ENCODE results near the gene TBC1D24. TPM values are rescaled to one million over a fixed set of nuclear protein-coding genes. Genes with fewer than 3 reads are reported as not detected.

TBC1D24 gene
- total RNA-seq, 1 experiment from 2014 or later = 24.6 TPM

DNA sequence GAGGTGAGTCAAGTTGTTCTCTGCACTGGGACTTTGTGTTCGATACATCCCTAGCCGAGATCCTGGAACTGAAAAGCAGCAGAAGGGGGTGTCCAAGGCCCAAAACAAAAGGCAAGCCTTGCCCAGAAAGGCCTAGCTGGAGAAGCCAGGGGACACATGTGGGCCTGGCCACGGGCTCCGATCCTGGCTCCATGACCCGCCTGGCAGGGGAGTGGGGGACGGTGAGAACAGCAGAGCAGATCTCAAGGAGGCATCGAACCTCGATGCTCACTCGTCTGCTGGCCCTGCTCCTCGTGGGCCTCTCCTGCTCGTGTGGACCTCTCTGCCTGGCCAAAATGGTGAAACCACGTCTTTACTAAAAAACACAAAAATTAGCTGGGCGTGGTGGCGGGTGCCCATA, 36.8 kb upstream of the TBC1D24 start:
- ChIA-PET CTCF (no interaction called here), POLR2A (no interaction called here)

More for the DNA sequence above, 36.8 kb upstream of the TBC1D24 start:
- Histone ChIP-seq H3K79me2 (ENCODE audit: insufficient read depth, low read length) (peaks cover 45% of the 10 kb centered on the region), H3K4me2 (ENCODE audit: low read length) (no peak overlapping the region), H3K9me3 (ENCODE audit: control insufficient read depth in 1 of 2, insufficient read depth in 1 of 2, low read depth in 1 of 2, low read length in 2 of 2) (no peaks in the 10 kb centered on the region), H3K4me3 (replicated peaks in 1 of 2; ENCODE audit: low read depth in 1 of 2, low read length in 2 of 2) (no peak overlapping the region), H3K9me2 (ENCODE audit: insufficient read depth) (no peaks in the 10 kb centered on the region), H3K27me3 (ENCODE audit: insufficient read depth, low read length) (no peaks in the 10 kb centered on the region), H4K20me1 (ENCODE audit: insufficient read depth) (no peaks in the 10 kb centered on the region), H3K9ac (ENCODE audit: low read length) (no peak overlapping the region), H2AFZ (ENCODE audit: low read depth, low read length, poor library complexity, severe bottlenecking) (no peak overlapping the region), H3K27ac (ENCODE audit: low read depth, low read length) (no peak overlapping the region), H3K4me1 (ENCODE audit: control insufficient read depth in 1 of 2, insufficient read depth in 2 of 2, low read length in 2 of 2) (no peaks in the 10 kb centered on the region), H3K36me3 (ENCODE audit: control insufficient read depth in 1 of 2, insufficient read depth in 2 of 2, low read length in 2 of 2) (peaks cover 45 to 57% of the 10 kb centered on the region in 2 experiments)
- TSS peak; percentile 8 for BruUV-seq (replicated peaks)
- DNase-seq (ENCODE audit: low read depth, low spot score) = no peak
- TF ChIP-seq TCF7L2 (IDR thresholded peaks at IDR 0.05; ENCODE audit: borderline replicate concordance, extremely low read depth, insufficient read depth, insufficient read length) (no peak), EGR1 (IDR thresholded peaks at IDR 0.05; ENCODE audit: low read depth) (no peak), EZH2phosphoT487 (IDR thresholded peaks at IDR 0.05; ENCODE audit: borderline replicate concordance) (no peak), ELF1 (IDR thresholded peaks at IDR 0.05; ENCODE audit: borderline replicate concordance, low read depth) (no peak), SP1 (IDR thresholded peaks at IDR 0.05; ENCODE audit: low read depth) (no peak), POLR2AphosphoS5 (IDR thresholded peaks at IDR 0.05; ENCODE audit: low read depth, low read length) (no peak)
- TF ChIP-seq, protein P1, sequence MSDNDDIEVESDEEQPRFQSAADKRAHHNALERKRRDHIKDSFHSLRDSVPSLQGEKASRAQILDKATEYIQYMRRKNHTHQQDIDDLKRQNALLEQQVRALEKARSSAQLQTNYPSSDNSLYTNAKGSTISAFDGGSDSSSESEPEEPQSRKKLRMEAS (IDR thresholded peaks at IDR 0.05) = no peak
- TF ChIP-seq, protein P2, sequence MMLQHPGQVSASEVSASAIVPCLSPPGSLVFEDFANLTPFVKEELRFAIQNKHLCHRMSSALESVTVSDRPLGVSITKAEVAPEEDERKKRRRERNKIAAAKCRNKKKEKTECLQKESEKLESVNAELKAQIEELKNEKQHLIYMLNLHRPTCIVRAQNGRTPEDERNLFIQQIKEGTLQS (IDR thresholded peaks at IDR 0.05) = no peak
- TF ChIP-seq, protein P3, sequence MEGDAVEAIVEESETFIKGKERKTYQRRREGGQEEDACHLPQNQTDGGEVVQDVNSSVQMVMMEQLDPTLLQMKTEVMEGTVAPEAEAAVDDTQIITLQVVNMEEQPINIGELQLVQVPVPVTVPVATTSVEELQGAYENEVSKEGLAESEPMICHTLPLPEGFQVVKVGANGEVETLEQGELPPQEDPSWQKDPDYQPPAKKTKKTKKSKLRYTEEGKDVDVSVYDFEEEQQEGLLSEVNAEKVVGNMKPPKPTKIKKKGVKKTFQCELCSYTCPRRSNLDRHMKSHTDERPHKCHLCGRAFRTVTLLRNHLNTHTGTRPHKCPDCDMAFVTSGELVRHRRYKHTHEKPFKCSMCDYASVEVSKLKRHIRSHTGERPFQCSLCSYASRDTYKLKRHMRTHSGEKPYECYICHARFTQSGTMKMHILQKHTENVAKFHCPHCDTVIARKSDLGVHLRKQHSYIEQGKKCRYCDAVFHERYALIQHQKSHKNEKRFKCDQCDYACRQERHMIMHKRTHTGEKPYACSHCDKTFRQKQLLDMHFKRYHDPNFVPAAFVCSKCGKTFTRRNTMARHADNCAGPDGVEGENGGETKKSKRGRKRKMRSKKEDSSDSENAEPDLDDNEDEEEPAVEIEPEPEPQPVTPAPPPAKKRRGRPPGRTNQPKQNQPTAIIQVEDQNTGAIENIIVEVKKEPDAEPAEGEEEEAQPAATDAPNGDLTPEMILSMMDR (IDR thresholded peaks at IDR 0.05 in 2 of 3, conservative IDR thresholded peaks at IDR 0.05 in 1 of 3; ENCODE audit: borderline replicate concordance in 1 of 3, insufficient read depth in 1 of 3, low read depth in 2 of 3, low read length in 2 of 3) = no peak
- no peak for ATAC-seq
- intact Hi-C loops (cut with micrococcal nuclease) = no loop called here
- RAD21 ChIA-PET (ENCODE audit: low non-redundant PET in 1 of 2, low total read pairs in 2 of 2, uncharacterized antibody in 2 of 2, unreplicated experiment in 2 of 2) = no interaction called here
